Activated CD4-positive, alpha-beta T cell treated with anti-CD3 and anti-CD28 coated beads for 36 hours (primary cell): ENCODE data around the gene ANKDD1A. TPM values are rescaled to one million over a fixed set of nuclear protein-coding genes. Genes with fewer than 3 reads are reported as not detected.

Source experiments
- ATAC-seq: fragments of 200-7000 bp; cut with Tn5 transposase; one replicate; pipeline ENCODE4 v1.10.0; 2021; ENCODE audit warnings: mild to moderate bottlenecking, moderate library complexity
- CTCF ChIA-PET: fragments of 350-600 bp; sonication (Branson Sonifier 250); formaldehyde crosslinking; loops from one replicate; lab custom pipeline; 2021; ENCODE audit warnings: antibody characterized with exemption; lab: Charles Lee
- POLR2A ChIA-PET: fragments of 350-600 bp; sonication (Branson Sonifier 250); formaldehyde crosslinking; loops from one replicate; lab custom pipeline; 2021; ENCODE audit warnings: antibody characterized with exemption, inconsistent platforms; lab: Charles Lee
- DNase-seq: peaks from one replicate; pipeline ENCODE4 v3.0.0-alpha.2; 2020
- H3K27ac Mint-ChIP-seq: one replicate; pipeline ENCODE4 v1.8.0; 2021; ENCODE audit warnings: mixed read lengths
- H3K27me3 Mint-ChIP-seq: one replicate; pipeline ENCODE4 v1.8.0; 2021; ENCODE audit warnings: mixed read lengths
- H3K36me3 Mint-ChIP-seq: one replicate; pipeline ENCODE4 v1.8.0; 2021; ENCODE audit warnings: low read depth, mixed read lengths
- H3K4me1 Mint-ChIP-seq: one replicate; pipeline ENCODE4 v1.8.0; 2021; ENCODE audit warnings: mixed read lengths
- H3K4me3 Mint-ChIP-seq: one replicate; pipeline ENCODE4 v1.8.0; 2021; ENCODE audit warnings: mild to moderate bottlenecking, moderate library complexity, mixed read lengths
- H3K9me3 Mint-ChIP-seq: one replicate; pipeline ENCODE4 v1.8.0; 2021; ENCODE audit warnings: low read depth, mixed read lengths
- intact Hi-C, 2 experiments: fragments of 100-400 bp; cut with DNase I in 1 of 2; cut with micrococcal nuclease in 1 of 2; formaldehyde crosslinking; loops; one replicate each; pipeline versions ENCODE4 v1.14.2 to v1.15.1; 2022 to 2024; cut with DNase I, micrococcal nuclease
- total RNA-seq, 2 experiments: library from RNA; stranded (reverse); gene quantifications; one replicate each; pipeline ENCODE4 v1.2.3, GENCODE V29; 2021

The ANKDD1A gene
- 1 to 10 TPM in 1 of 2 experiments, under 1 TPM in 1; 0.81 to 1.0 TPM for total RNA-seq

GRCh38 chr15:64911311-64912186 is at the start of gene ANKDD1A:
Gene ANKDD1A (plus strand): TSS chr15:64911902. CDS start chr15:64911931, 29 bp downstream.
- no peaks in the 10 kb centered on the region for H3K9me3 Mint-ChIP-seq
- peaks cover 16% of the 10 kb centered on the region for H3K27me3 Mint-ChIP-seq
- peak within 1 kb of the TSS; percentile 60 for H3K4me3 Mint-ChIP-seq
- ATAC-seq: peak; percentile 96
- ChIA-PET CTCF (interaction anchor here (0.7 to 1.3 kb wide), 4 partner anchors 71 to 227 kb away, joined by 3 to 4 read pairs (median 3); no protein-coding TSS in a partner anchor), POLR2A (interaction anchor here (0.5 to 1.3 kb wide), 4 partner anchors 17 to 338 kb away, joined by 3 to 4 read pairs (median 3); no protein-coding TSS in a partner anchor)
- intact Hi-C loops: no loop called here
- no peaks in the 10 kb centered on the region for H3K36me3 Mint-ChIP-seq
- peak; percentile 71 for DNase-seq
- peaks cover 4% of the 10 kb centered on the region for H3K4me1 Mint-ChIP-seq
- no peak within 1 kb of the TSS for H3K27ac Mint-ChIP-seq

- H3K36me3 Mint-ChIP-seq: peaks cover 22% of the 10 kb centered on the region
- ChIA-PET POLR2A (interaction anchor here (0.5 kb wide), 1 partner anchor 17 kb away, joined by 6 read pairs; no protein-coding TSS in a partner anchor), CTCF (no interaction called here)
- H3K4me3 Mint-ChIP-seq: no peak overlapping the region
- no peaks in the 10 kb centered on the region for H3K27me3 Mint-ChIP-seq
- DNase-seq (no peak), ATAC-seq (no peak)
- intact Hi-C loops: no loop called here
- H3K9me3 Mint-ChIP-seq: no peaks in the 10 kb centered on the region
- no peak overlapping the region for H3K27ac Mint-ChIP-seq
- H3K4me1 Mint-ChIP-seq: peaks cover 17% of the 10 kb centered on the region
Observed at GRCh38 chr15:64861960-64862359, 49.7 kb upstream of the ANKDD1A start.

GRCh38 chr15:64862408-64862807 is 49.3 kb upstream of the ANKDD1A start:
- peaks cover 22% of the 10 kb centered on the region for H3K36me3 Mint-ChIP-seq
- H3K9me3 Mint-ChIP-seq: no peaks in the 10 kb centered on the region
- ChIA-PET CTCF (no interaction called here), POLR2A (no interaction called here)
- H3K4me3 Mint-ChIP-seq: no peak overlapping the region
- ATAC-seq (no peak), DNase-seq (no peak)
- peaks cover 14% of the 10 kb centered on the region for H3K4me1 Mint-ChIP-seq
- intact Hi-C loops: no loop called here
- no peaks in the 10 kb centered on the region for H3K27me3 Mint-ChIP-seq
- no peak overlapping the region for H3K27ac Mint-ChIP-seq

- peaks cover under 1% of the 10 kb centered on the region for H3K4me1 Mint-ChIP-seq
- H3K27me3 Mint-ChIP-seq: no peaks in the 10 kb centered on the region
- H3K27ac Mint-ChIP-seq: no peak overlapping the region
- H3K9me3 Mint-ChIP-seq: no peaks in the 10 kb centered on the region
- ChIA-PET POLR2A (no interaction called here), CTCF (no interaction called here)
- no peak for DNase-seq
- H3K4me3 Mint-ChIP-seq: no peak overlapping the region
- H3K36me3 Mint-ChIP-seq: peaks cover 18% of the 10 kb centered on the region
- intact Hi-C loops: no loop called here
- ATAC-seq: no peak
Observed at GRCh38 chr15:64864068-64864467, 47.6 kb upstream of the ANKDD1A start.

GRCh38 chr15:64865126-64865997 is 46.3 kb upstream of the ANKDD1A start:
- DNase-seq (no peak), ATAC-seq (no peak)
- Mint-ChIP-seq H3K27ac (no peak overlapping the region), H3K4me3 (no peak overlapping the region), H3K27me3 (no peaks in the 10 kb centered on the region), H3K9me3 (no peaks in the 10 kb centered on the region), H3K4me1 (no peaks in the 10 kb centered on the region), H3K36me3 (peaks cover 15% of the 10 kb centered on the region)
- intact Hi-C loops: no loop called here
- ChIA-PET CTCF (interaction anchor here (0.6 kb wide), 1 partner anchor 454 kb away, joined by 3 read pairs; no protein-coding TSS in a partner anchor), POLR2A (no interaction called here)

GRCh38 chr15:64865998-64866520 is 45.6 kb upstream of the ANKDD1A start:
- H3K27ac Mint-ChIP-seq: no peak overlapping the region
- DNase-seq: no peak
- no peak for ATAC-seq
- CTCF ChIA-PET: interaction anchor here (0.6 kb wide), 1 partner anchor 453 kb away, joined by 3 read pairs; no protein-coding TSS in a partner anchor
- H3K4me1 Mint-ChIP-seq: no peaks in the 10 kb centered on the region
- H3K4me3 Mint-ChIP-seq: no peak overlapping the region
- H3K27me3 Mint-ChIP-seq: no peaks in the 10 kb centered on the region
- peaks cover 15% of the 10 kb centered on the region for H3K36me3 Mint-ChIP-seq
- POLR2A ChIA-PET: no interaction called here
- H3K9me3 Mint-ChIP-seq: no peaks in the 10 kb centered on the region
- intact Hi-C loops: no loop called here

GRCh38 chr15:64869501-64869900 is 42.2 kb upstream of the ANKDD1A start:
- Mint-ChIP-seq H3K4me1 (peaks cover 10% of the 10 kb centered on the region), H3K4me3 (no peak overlapping the region), H3K36me3 (peaks cover 7% of the 10 kb centered on the region), H3K9me3 (no peaks in the 10 kb centered on the region), H3K27ac (peak overlapping the region; percentile 6), H3K27me3 (no peaks in the 10 kb centered on the region)
- POLR2A ChIA-PET: no interaction called here
- intact Hi-C loops: no loop called here
- no peak for ATAC-seq
- CTCF ChIA-PET: no interaction called here
- no peak for DNase-seq

- ATAC-seq: no peak
- no peak for DNase-seq
- POLR2A ChIA-PET: no interaction called here
Observed at GRCh38 chr15:64870353-64870752, 41.3 kb upstream of the ANKDD1A start.

GRCh38 chr15:64875641-64876223 is 36.0 kb upstream of the ANKDD1A start:
- H3K9me3 Mint-ChIP-seq: no peaks in the 10 kb centered on the region
- H3K4me3 Mint-ChIP-seq: no peak overlapping the region
- CTCF ChIA-PET: interaction anchor here (0.8 kb wide), 2 partner anchors 50 to 83 kb away, joined by 3 read pairs; partner anchors contain the start of gene PIF1
- no peaks in the 10 kb centered on the region for H3K27me3 Mint-ChIP-seq
- no peak for DNase-seq
- POLR2A ChIA-PET: interaction anchor here (0.9 kb wide), 1 partner anchor 18 kb away, joined by 3 read pairs; no protein-coding TSS in a partner anchor
- no peaks in the 10 kb centered on the region for H3K36me3 Mint-ChIP-seq
- H3K4me1 Mint-ChIP-seq: peaks cover 18% of the 10 kb centered on the region
- no peak for ATAC-seq
- intact Hi-C loops: no loop called here
- H3K27ac Mint-ChIP-seq: no peak overlapping the region

More at GRCh38 chr15:64870353-64870752, 41.3 kb upstream of the ANKDD1A start:
- H3K4me1 Mint-ChIP-seq: peaks cover 10% of the 10 kb centered on the region
- peaks cover 6% of the 10 kb centered on the region for H3K36me3 Mint-ChIP-seq
- CTCF ChIA-PET: no interaction called here
- no peaks in the 10 kb centered on the region for H3K9me3 Mint-ChIP-seq
- intact Hi-C loops: no loop called here
- no peak overlapping the region for H3K4me3 Mint-ChIP-seq
- peak overlapping the region; percentile 42 for H3K27ac Mint-ChIP-seq
- no peaks in the 10 kb centered on the region for H3K27me3 Mint-ChIP-seq

GRCh38 chr15:64877435-64877834 is 34.3 kb upstream of the ANKDD1A start:
- Mint-ChIP-seq H3K4me3 (no peak overlapping the region), H3K36me3 (no peaks in the 10 kb centered on the region), H3K4me1 (peaks cover 25% of the 10 kb centered on the region), H3K9me3 (no peaks in the 10 kb centered on the region), H3K27me3 (no peaks in the 10 kb centered on the region), H3K27ac (peak overlapping the region; percentile 42)
- ChIA-PET CTCF (interaction anchor here (0.5 to 1.1 kb wide), 3 partner anchors 10 to 67 kb away, joined by 3 read pairs; no protein-coding TSS in a partner anchor), POLR2A (no interaction called here)
- intact Hi-C loops: no loop called here
- DNase-seq (no peak), ATAC-seq (no peak)
